B cell (primary cell): Measurements from ENCODE around the gene HDAC7.

Experiments used
- CTCF ChIP-seq: fragments of 200-600 bp; IDR thresholded peaks from one replicate; pipeline ENCODE4 v1.8.0; 2022; ENCODE audit warnings: antibody characterized with exemption, mild to moderate bottlenecking
- EZH2 ChIP-seq: IDR thresholded peaks from 2 replicates; pipeline ENCODE4 v1.6.1; 2012; ENCODE audit warnings: borderline replicate concordance, low read depth, mild to moderate bottlenecking, moderate library complexity, low read length; ENCODE audit not compliant: insufficient read depth, poor library complexity, severe bottlenecking

DNA sequence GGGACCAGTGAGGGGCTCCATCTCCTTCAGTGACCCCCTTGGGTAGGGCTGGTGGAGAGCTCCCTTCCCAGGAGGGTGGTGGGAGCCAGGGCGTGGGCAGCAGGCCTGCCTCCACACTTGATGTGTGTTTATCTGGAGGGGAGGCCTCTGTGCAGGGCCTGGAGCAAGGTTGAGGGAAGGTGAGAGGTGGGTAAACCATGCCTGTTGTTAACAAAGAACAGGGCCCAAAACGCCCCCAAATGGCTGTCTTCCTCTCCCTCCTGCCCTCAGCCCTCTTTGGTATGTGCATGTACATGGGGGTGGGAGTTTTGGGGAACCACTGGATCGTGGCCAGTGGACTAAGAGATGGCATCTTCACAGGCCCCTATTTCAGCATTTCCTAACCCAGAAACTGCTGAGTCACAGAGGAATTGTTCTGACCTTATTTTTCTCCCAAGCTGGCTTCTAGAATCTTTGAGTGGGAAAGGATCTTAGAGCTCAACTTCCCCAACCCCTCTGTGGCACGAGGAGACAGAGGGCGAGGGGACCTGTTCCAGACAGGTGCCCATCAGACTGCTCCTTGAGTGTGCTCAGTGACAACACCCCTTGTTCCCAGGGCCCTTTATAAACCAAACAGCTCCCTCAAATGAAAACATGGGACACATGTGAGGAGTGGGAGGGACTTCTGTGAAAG lies 43.1 kb downstream of the HDAC7 start:
- TF ChIP-seq EZH2 (no peak), CTCF (no peak)
